ENCODE data around the gene CCDC178.
A peak's percentile ranks its signal among the peaks of the same experiment; 100 is the strongest.

The CCDC178 gene

DNA sequence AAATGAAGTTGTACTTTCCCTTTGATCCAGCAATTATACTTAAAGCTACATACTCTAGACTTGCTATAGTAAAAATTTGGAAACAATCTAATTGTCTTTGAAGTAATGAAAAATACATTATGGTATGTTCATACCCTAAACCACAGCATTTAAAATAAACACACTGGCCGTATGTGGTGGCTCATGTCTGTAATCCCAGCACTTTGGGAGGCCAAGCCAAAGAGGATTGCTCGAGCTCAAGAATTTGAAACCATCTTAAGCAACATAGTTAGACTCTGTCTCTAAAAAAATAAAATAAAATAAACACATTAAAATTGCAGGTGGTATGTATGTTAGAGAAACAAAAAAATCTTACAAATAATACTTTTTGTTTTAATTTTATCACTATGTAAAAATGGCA, 459.6 kb downstream of the CCDC178 start:
- H3K36me3 Mint-ChIP-seq (ENCODE audit: low read depth) = no peaks in the 10 kb centered on the region
- no peak overlapping the region for H3K4me3 Mint-ChIP-seq
- H3K27ac Mint-ChIP-seq = no peak overlapping the region
- H3K4me1 Mint-ChIP-seq = peaks cover 27% of the 10 kb centered on the region
- no peaks in the 10 kb centered on the region for H3K27me3 Mint-ChIP-seq (ENCODE audit: low read depth)
- no peaks in the 10 kb centered on the region for H3K9me3 Mint-ChIP-seq
- TF ChIP-seq, protein P1, sequence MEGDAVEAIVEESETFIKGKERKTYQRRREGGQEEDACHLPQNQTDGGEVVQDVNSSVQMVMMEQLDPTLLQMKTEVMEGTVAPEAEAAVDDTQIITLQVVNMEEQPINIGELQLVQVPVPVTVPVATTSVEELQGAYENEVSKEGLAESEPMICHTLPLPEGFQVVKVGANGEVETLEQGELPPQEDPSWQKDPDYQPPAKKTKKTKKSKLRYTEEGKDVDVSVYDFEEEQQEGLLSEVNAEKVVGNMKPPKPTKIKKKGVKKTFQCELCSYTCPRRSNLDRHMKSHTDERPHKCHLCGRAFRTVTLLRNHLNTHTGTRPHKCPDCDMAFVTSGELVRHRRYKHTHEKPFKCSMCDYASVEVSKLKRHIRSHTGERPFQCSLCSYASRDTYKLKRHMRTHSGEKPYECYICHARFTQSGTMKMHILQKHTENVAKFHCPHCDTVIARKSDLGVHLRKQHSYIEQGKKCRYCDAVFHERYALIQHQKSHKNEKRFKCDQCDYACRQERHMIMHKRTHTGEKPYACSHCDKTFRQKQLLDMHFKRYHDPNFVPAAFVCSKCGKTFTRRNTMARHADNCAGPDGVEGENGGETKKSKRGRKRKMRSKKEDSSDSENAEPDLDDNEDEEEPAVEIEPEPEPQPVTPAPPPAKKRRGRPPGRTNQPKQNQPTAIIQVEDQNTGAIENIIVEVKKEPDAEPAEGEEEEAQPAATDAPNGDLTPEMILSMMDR (IDR thresholded peaks at IDR 0.05; ENCODE audit: unreplicated experiment in 3 of 3) = no peak

DNA sequence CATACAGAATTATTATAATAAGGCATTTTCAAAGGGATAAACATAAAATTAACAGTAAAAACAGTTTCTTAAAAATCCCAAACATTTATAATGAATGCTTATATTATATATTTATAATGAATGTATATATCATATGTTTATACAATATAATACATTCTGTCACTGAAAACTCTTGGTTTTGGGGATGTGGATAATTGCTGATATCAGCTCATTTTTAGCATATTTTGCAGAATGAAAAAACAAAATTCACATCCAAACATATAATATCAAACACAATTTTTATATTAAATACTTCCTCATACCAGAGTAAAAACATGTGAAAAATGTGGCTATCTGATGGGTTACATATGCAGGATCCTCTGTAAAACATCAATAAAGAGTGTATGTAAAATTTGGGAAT, 465.0 kb downstream of the CCDC178 start:
- TF ChIP-seq, protein P1 (IDR thresholded peaks at IDR 0.05; ENCODE audit: unreplicated experiment in 3 of 3) = no peak
- Mint-ChIP-seq H3K27ac (peak overlapping the region in 2 of 3 experiments; percentile 17 to 81), H3K9me3 (peaks cover 3% of the 10 kb centered on the region), H3K27me3 (ENCODE audit: low read depth) (no peaks in the 10 kb centered on the region), H3K36me3 (ENCODE audit: low read depth) (peaks cover 3% of the 10 kb centered on the region), H3K4me1 (peaks cover 33% of the 10 kb centered on the region), H3K4me3 (no peak overlapping the region)

DNA sequence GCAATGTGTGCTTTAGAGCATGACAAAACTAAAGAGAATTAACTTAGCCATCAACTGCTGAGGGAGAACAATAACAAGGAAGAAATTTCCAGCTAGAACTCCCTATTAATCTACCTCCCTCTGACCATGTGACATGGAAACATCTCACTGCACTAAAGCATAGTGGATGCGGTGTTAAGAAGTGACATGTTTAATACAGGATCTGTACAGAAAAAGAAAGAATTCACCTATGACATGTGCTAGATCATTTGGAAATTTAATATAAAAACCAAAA, 465.4 kb downstream of the CCDC178 start:
- Mint-ChIP-seq H3K27ac (peak overlapping the region; percentile 16 to 81 (median 17)), H3K27me3 (ENCODE audit: low read depth) (no peaks in the 10 kb centered on the region), H3K4me3 (no peak overlapping the region), H3K4me1 (peaks cover 33% of the 10 kb centered on the region), H3K9me3 (peaks cover 3% of the 10 kb centered on the region), H3K36me3 (ENCODE audit: low read depth) (peaks cover 4% of the 10 kb centered on the region)
- TF ChIP-seq, protein P1 (IDR thresholded peaks at IDR 0.05; ENCODE audit: unreplicated experiment in 3 of 3) = no peak

DNA sequence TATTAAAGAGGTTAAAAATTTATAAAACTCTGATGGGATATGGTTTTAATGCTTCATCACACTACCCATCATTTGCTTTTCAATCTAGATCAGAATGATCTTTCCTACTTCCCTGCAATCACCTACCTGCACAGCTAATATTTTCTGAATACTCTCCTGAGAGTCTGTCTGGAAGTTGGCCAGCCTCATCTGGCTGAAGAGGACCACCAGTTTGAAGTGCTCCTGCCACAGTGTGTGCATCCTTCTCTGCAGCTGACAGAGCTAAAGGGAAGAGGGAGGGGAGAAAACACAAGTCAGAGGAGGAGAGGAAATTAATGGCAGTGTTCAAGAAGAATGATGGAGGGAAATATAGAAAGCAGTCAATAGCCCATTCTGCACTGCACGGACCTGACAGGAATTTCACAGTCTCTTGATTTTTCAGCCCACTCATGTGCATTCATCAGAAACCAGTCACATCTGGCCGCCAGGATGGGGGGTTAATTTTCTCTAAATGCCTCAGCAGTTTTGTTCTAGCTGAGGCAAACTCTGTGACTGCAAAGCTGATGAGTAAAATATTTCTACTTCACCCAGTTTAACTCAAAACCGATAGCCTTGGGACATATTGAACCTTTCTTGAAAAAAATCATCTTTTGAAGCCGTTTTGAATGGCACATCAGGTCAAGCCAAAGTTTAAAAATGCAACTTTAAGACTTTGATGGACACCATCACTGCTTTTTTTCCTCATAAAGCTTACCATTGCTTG, 465.9 kb downstream of the CCDC178 start:
- H3K4me1 Mint-ChIP-seq = peaks cover 31% of the 10 kb centered on the region
- TF ChIP-seq, protein P1 (IDR thresholded peaks at IDR 0.05; ENCODE audit: unreplicated experiment in 3 of 3) = no peak

DNA sequence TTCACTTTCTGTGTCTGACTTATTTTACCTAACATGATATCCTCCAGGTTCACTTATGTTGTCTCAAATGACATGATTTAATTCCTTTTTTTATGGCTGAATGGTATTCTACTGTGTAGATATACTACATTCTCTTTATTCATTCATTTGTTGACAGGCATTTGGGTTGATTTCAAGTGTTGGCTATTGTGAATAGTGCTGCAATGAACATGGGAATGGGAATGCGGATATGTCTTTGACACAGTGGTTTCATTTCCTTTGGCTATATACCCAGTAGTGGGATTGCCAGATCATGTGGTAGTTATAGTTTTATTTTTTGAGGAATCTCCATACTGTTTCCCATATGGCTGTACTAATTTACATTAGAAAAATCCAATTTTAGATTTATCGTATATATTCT, 472.3 kb downstream of the CCDC178 start:
- peak overlapping the region in 1 of 3 experiments; percentile 45 for H3K27ac Mint-ChIP-seq
- TF ChIP-seq, protein P1 (IDR thresholded peaks at IDR 0.05; ENCODE audit: unreplicated experiment in 3 of 3) = no peak
- H3K27me3 Mint-ChIP-seq (ENCODE audit: low read depth) = no peaks in the 10 kb centered on the region
- peaks cover 3% of the 10 kb centered on the region for H3K9me3 Mint-ChIP-seq
- H3K4me3 Mint-ChIP-seq = no peak overlapping the region
- H3K36me3 Mint-ChIP-seq (ENCODE audit: low read depth) = peaks cover 4% of the 10 kb centered on the region
- H3K4me1 Mint-ChIP-seq = peaks cover 15% of the 10 kb centered on the region

More for the DNA sequence above, 465.9 kb downstream of the CCDC178 start:
- peaks cover 4% of the 10 kb centered on the region for H3K36me3 Mint-ChIP-seq (ENCODE audit: low read depth)
- peak overlapping the region; percentile 17 to 81 (median 27) for H3K27ac Mint-ChIP-seq
- H3K27me3 Mint-ChIP-seq (ENCODE audit: low read depth) = no peaks in the 10 kb centered on the region
- H3K4me3 Mint-ChIP-seq = peak overlapping the region in 2 of 3 experiments; percentile 4 to 40
- peaks cover 3% of the 10 kb centered on the region for H3K9me3 Mint-ChIP-seq

DNA sequence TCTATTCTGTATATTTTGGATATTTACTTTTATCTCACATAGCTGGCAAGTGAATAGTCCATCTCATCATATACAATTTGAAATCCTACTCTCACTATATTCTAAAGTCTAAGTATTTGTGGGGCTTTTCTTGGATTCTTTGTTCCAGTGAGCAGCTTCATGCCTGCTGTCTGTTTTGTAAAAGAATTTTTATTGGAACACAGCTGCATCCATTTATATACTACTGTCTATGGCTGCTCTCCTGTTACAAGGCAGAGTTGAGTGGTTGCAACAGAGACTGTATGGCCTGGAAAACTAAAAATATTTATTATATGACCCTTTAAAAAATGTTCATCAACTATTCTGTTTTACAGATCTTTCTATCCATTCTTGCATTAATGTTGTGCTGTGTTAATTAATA, 474.4 kb downstream of the CCDC178 start:
- H3K36me3 Mint-ChIP-seq (ENCODE audit: low read depth) = peaks cover 4% of the 10 kb centered on the region
- no peak overlapping the region for H3K4me3 Mint-ChIP-seq
- no peaks in the 10 kb centered on the region for H3K9me3 Mint-ChIP-seq
- H3K27me3 Mint-ChIP-seq (ENCODE audit: low read depth) = no peaks in the 10 kb centered on the region
- peak overlapping the region; percentile 31 to 78 (median 37) for H3K27ac Mint-ChIP-seq
- peaks cover 15% of the 10 kb centered on the region for H3K4me1 Mint-ChIP-seq
- TF ChIP-seq, protein P1 (IDR thresholded peaks at IDR 0.05; ENCODE audit: unreplicated experiment in 3 of 3) = no peak

Data from nephron (organoid).